GM21723 (cell line): ENCODE measurements around the gene ADAT3.

Source experiments
- ATAC-seq: cut with Tn5 transposase; IDR thresholded peaks from one replicate; pipeline ENCODE4 v1.9.1; 2021; ENCODE audit warnings: mild to moderate bottlenecking, moderate library complexity; ENCODE audit not compliant: unreplicated experiment

ADAT3 gene

GRCh38 chr19:1936916-1937610 is 31.9 kb downstream of the ADAT3 start:
- no peak for ATAC-seq

- no peak for ATAC-seq
Measured at GRCh38 chr19:1938071-1938470, 32.9 kb downstream of the ADAT3 start.

- ATAC-seq, result peak; percentile 53
Measured at GRCh38 chr19:1941146-1942077, 36.2 kb downstream of the ADAT3 start, which contains the start of gene CSNK1G2. CSNK1G2 (plus strand) TSS chr19:1941172; CDS start chr19:1969773, 28,601 bp downstream.

- no peak for ATAC-seq
Measured at GRCh38 chr19:1942078-1942933, 37.1 kb downstream of the ADAT3 start.

- no peak for ATAC-seq
Measured at GRCh38 chr19:1942934-1943555, 37.8 kb downstream of the ADAT3 start.

GRCh38 chr19:1943661-1944087 is 38.5 kb downstream of the ADAT3 start:
- no peak for ATAC-seq

GRCh38 chr19:1944088-1944915 is 39.1 kb downstream of the ADAT3 start:
- ATAC-seq, result no peak

- ATAC-seq, result no peak
Measured at GRCh38 chr19:1944916-1945561, 39.8 kb downstream of the ADAT3 start.

GRCh38 chr19:1945899-1946298 is 40.7 kb downstream of the ADAT3 start:
- ATAC-seq, result no peak

- ATAC-seq, result no peak
Measured at GRCh38 chr19:1947651-1948209, 42.5 kb downstream of the ADAT3 start.

- ATAC-seq, result no peak
Measured at GRCh38 chr19:1949304-1950101, 44.3 kb downstream of the ADAT3 start.

GRCh38 chr19:1950640-1951039 is 45.4 kb downstream of the ADAT3 start:
- ATAC-seq, result no peak

GRCh38 chr19:1952635-1953034 is 47.4 kb downstream of the ADAT3 start:
- ATAC-seq, result no peak

GRCh38 chr19:1953037-1953436 is 47.8 kb downstream of the ADAT3 start:
- ATAC-seq, result no peak

- no peak for ATAC-seq
Measured at GRCh38 chr19:1953441-1954094, 48.4 kb downstream of the ADAT3 start.

- no peak for ATAC-seq
Measured at GRCh38 chr19:1954532-1954933, 49.3 kb downstream of the ADAT3 start.
